Astrocyte of the spinal cord (primary cell): Measurements from ENCODE around the gene HNRNPU.

Source experiments
- DNase-seq: peaks from one replicate; pipeline ENCODE4 v3.0.0; 2011; ENCODE audit warnings: low read depth, low spot score
- H3K4me3 ChIP-seq: 2 replicates; pipeline ENCODE4 v1.5.1; 2011; ENCODE audit warnings: low read depth, mild to moderate bottlenecking, low read length, moderate library complexity
- CTCF ChIP-seq: IDR thresholded peaks from 2 replicates; pipeline ENCODE4 v1.5.1; 2012; ENCODE audit warnings: low read depth, mild to moderate bottlenecking, low read length, inconsistent platforms
- in situ Hi-C: cut with HindIII; loops from 2 replicates; pipeline ENCODE4 v1.10.0; 2017; ENCODE audit warnings: low sequenced_read_pairs

HNRNPU gene

GRCh38 chr1:244858357-244858756, 6.0 kb downstream of the HNRNPU start:
- H3K4me3 ChIP-seq: no peak overlapping the region
- TF ChIP-seq CTCF: no peak
- DNase-seq: no peak
- in situ Hi-C loops: no loop called here

GRCh38 chr1:244857761-244858160, 6.6 kb downstream of the HNRNPU start:
- in situ Hi-C loops: no loop called here
- no peak overlapping the region for H3K4me3 ChIP-seq

GRCh38 chr1:244854865-244855578, 9.3 kb downstream of the HNRNPU start:
- H3K4me3 ChIP-seq: no peak overlapping the region
- no peak for TF ChIP-seq CTCF
- in situ Hi-C loops: no loop called here
- DNase-seq: no peak

More at GRCh38 chr1:244857761-244858160, 6.6 kb downstream of the HNRNPU start:
- no peak for TF ChIP-seq CTCF
- no peak for DNase-seq

- no peak for TF ChIP-seq CTCF
- H3K4me3 ChIP-seq: no peak overlapping the region
- in situ Hi-C loops: no loop called here
- DNase-seq: no peak
Measured at GRCh38 chr1:244854166-244854565, 10.2 kb downstream of the HNRNPU start.

GRCh38 chr1:244852694-244853093, 11.6 kb downstream of the HNRNPU start:
- in situ Hi-C loops: no loop called here
- no peak overlapping the region for H3K4me3 ChIP-seq
- no peak for DNase-seq
- no peak for TF ChIP-seq CTCF

- no peak overlapping the region for H3K4me3 ChIP-seq
- no peak for DNase-seq
- no peak for TF ChIP-seq CTCF
- in situ Hi-C loops: no loop called here
Measured at GRCh38 chr1:244851546-244852231, 12.7 kb downstream of the HNRNPU start.
